BLaER1 treated with 17β-estradiol and CSF1 and Interleukin-3, amounts not matched to agents 10 nM and 100 nM (cell line): ENCODE measurements around the gene LPCAT2.

Experiments
- H3K27ac ChIP-seq, 11 experiments: shearing (Covaris generic); formaldehyde crosslinking; 2 replicates each; pipeline ENCODE4 v1.8.1; 2022
- H3K27me3 ChIP-seq, 11 experiments: shearing (Covaris generic); formaldehyde crosslinking; 2 replicates each; pipeline ENCODE4 v1.8.1; 2022
- H3K36me3 ChIP-seq, 11 experiments: shearing (Covaris generic); formaldehyde crosslinking; 2 replicates each; pipeline ENCODE4 v1.8.1; 2022
- H3K4me1 ChIP-seq, 10 experiments: shearing (Covaris generic); formaldehyde crosslinking; 2 replicates each; pipeline ENCODE4 v1.8.1; 2022
- H3K4me2 ChIP-seq, 11 experiments: shearing (Covaris generic); formaldehyde crosslinking; 2 replicates each; pipeline ENCODE4 v1.8.1; 2022
- H3K4me3 ChIP-seq, 10 experiments: shearing (Covaris generic); formaldehyde crosslinking; 2 replicates each; pipeline ENCODE4 v1.8.1; 2022
- H3K9ac ChIP-seq, 11 experiments: shearing (Covaris generic); formaldehyde crosslinking; 2 replicates each; pipeline ENCODE4 v1.8.1; 2022
- H3K9me3 ChIP-seq, 11 experiments: shearing (Covaris generic); formaldehyde crosslinking; replicated peaks in 1 of 11; 2 replicates each; pipeline ENCODE4 v1.8.1; 2022
- H4K20me1 ChIP-seq, 11 experiments: shearing (Covaris generic); formaldehyde crosslinking; 2 replicates each; pipeline ENCODE4 v1.8.1; 2022
- Cebpa-rat ChIP-seq, 11 experiments: shearing (Covaris generic); IDR thresholded peaks; 2 replicates each; pipeline ENCODE4 v1.8.1; 2022

The LPCAT2 gene

GRCh38 chr16:55479430-55480140, 29.3 kb upstream of the LPCAT2 start:
- Histone ChIP-seq H3K9ac (peak overlapping the region; percentile 57 to 74 (median 62); a peak in 20 of 22 replicates), H3K4me1 (peaks cover 0 to 6% (median 0%) of the 10 kb centered on the region in 10 experiments; a peak in 2 of 20 replicates), H3K4me2 (peak overlapping the region; percentile 74 to 90 (median 80)), H3K9me3 (0 out of 22 replicates have a peak, but pooled peaks cover 0 to 3% (median 0%) of the 10 kb centered on the region in 11 experiments), H4K20me1 (no peaks in the 10 kb centered on the region), H3K36me3 (0 out of 22 replicates have a peak, but pooled peaks cover 0 to 10% (median 0%) of the 10 kb centered on the region in 11 experiments), H3K27me3 (peaks cover 0 to 20% (median 12%) of the 10 kb centered on the region in 11 experiments; a peak in 15 of 22 replicates), H3K4me3 (peak overlapping the region; percentile 45 to 70 (median 59)), H3K27ac (peak overlapping the region in 9 of 11 experiments; percentile 30 to 61 (median 47); a peak in 13 of 22 replicates)
- no peak for TF ChIP-seq Cebpa-rat (IDR thresholded peaks at IDR 0.05)

GRCh38 chr16:55480228-55480655, 28.6 kb upstream of the LPCAT2 start:
- Histone ChIP-seq H3K4me3 (peak overlapping the region in 3 of 10 experiments; percentile 59 to 70 (median 63); a peak in 5 of 20 replicates), H3K9me3 (peaks cover 0 to 6% (median 0%) of the 10 kb centered on the region in 11 experiments; a peak in 2 of 22 replicates), H3K36me3 (peaks cover 0 to 15% (median 0%) of the 10 kb centered on the region in 11 experiments; a peak in 2 of 22 replicates), H3K27ac (no peak overlapping the region), H3K9ac (no peak overlapping the region), H3K27me3 (peaks cover 0 to 20% (median 12%) of the 10 kb centered on the region in 11 experiments; a peak in 15 of 22 replicates), H3K4me1 (peaks cover 0 to 6% (median 0%) of the 10 kb centered on the region in 10 experiments; a peak in 2 of 20 replicates), H3K4me2 (peak overlapping the region in 8 of 11 experiments; percentile 74 to 85 (median 80); a peak in 12 of 22 replicates), H4K20me1 (no peaks in the 10 kb centered on the region)
- no peak for TF ChIP-seq Cebpa-rat (IDR thresholded peaks at IDR 0.05)

GRCh38 chr16:55481023-55481422, 27.8 kb upstream of the LPCAT2 start:
- Histone ChIP-seq H3K9me3 (peaks cover 0 to 11% (median 0%) of the 10 kb centered on the region in 11 experiments; a peak in 2 of 22 replicates), H4K20me1 (no peaks in the 10 kb centered on the region), H3K9ac (no peak overlapping the region), H3K27ac (no peak overlapping the region), H3K4me2 (peak overlapping the region in 1 of 11 experiments; percentile 77; a peak in 1 of 22 replicates), H3K4me3 (no peak overlapping the region; a peak in 1 of 20 replicates), H3K4me1 (peaks cover 0 to 6% (median 0%) of the 10 kb centered on the region in 10 experiments; a peak in 2 of 20 replicates), H3K36me3 (peaks cover 0 to 18% (median 0%) of the 10 kb centered on the region in 11 experiments; a peak in 4 of 22 replicates), H3K27me3 (peaks cover 0 to 20% (median 12%) of the 10 kb centered on the region in 11 experiments; a peak in 15 of 22 replicates)
- no peak for TF ChIP-seq Cebpa-rat (IDR thresholded peaks at IDR 0.05)

- Histone ChIP-seq H3K9me3 (peaks cover 0 to 11% (median 0%) of the 10 kb centered on the region in 11 experiments; a peak in 2 of 22 replicates), H3K27ac (no peak overlapping the region), H3K4me2 (no peak overlapping the region), H3K36me3 (peaks cover 0 to 18% (median 0%) of the 10 kb centered on the region in 11 experiments; a peak in 4 of 22 replicates), H4K20me1 (no peaks in the 10 kb centered on the region), H3K4me1 (peaks cover 0 to 6% (median 0%) of the 10 kb centered on the region in 10 experiments; a peak in 2 of 20 replicates), H3K27me3 (peaks cover 0 to 20% (median 12%) of the 10 kb centered on the region in 11 experiments; a peak in 15 of 22 replicates), H3K4me3 (no peak overlapping the region), H3K9ac (no peak overlapping the region)
- no peak for TF ChIP-seq Cebpa-rat (IDR thresholded peaks at IDR 0.05)
These were observed 26.8 kb upstream of the LPCAT2 start for GRCh38 chr16:55482056-55482455.

GRCh38 chr16:55487048-55487803, 21.6 kb upstream of the LPCAT2 start:
- no peak overlapping the region for H3K27ac ChIP-seq
- no peak overlapping the region for H3K4me2 ChIP-seq

GRCh38 chr16:55488306-55488705, 20.6 kb upstream of the LPCAT2 start:
- Histone ChIP-seq H3K27me3 (no peaks in the 10 kb centered on the region), H3K4me1 (no peaks in the 10 kb centered on the region), H3K4me3 (no peak overlapping the region), H3K9ac (no peak overlapping the region), H3K9me3 (peaks cover 0 to 11% (median 0%) of the 10 kb centered on the region in 11 experiments; a peak in 2 of 22 replicates), H4K20me1 (no peaks in the 10 kb centered on the region), H3K4me2 (no peak overlapping the region), H3K36me3 (peaks cover 0 to 18% (median 0%) of the 10 kb centered on the region in 11 experiments; a peak in 4 of 22 replicates), H3K27ac (no peak overlapping the region)
- TF ChIP-seq Cebpa-rat (IDR thresholded peaks at IDR 0.05) = no peak

More at GRCh38 chr16:55487048-55487803, 21.6 kb upstream of the LPCAT2 start:
- H4K20me1 ChIP-seq = no peaks in the 10 kb centered on the region
- H3K36me3 ChIP-seq = peaks cover 0 to 18% (median 0%) of the 10 kb centered on the region in 11 experiments; a peak in 4 of 22 replicates
- peaks cover 0 to 11% (median 0%) of the 10 kb centered on the region in 11 experiments; a peak in 2 of 22 replicates for H3K9me3 ChIP-seq
- H3K27me3 ChIP-seq = no peaks in the 10 kb centered on the region
- no peaks in the 10 kb centered on the region for H3K4me1 ChIP-seq
- no peak overlapping the region for H3K9ac ChIP-seq
- TF ChIP-seq Cebpa-rat (IDR thresholded peaks at IDR 0.05) = no peak
- H3K4me3 ChIP-seq = no peak overlapping the region

GRCh38 chr16:55489119-55489955, 19.5 kb upstream of the LPCAT2 start:
- Histone ChIP-seq H3K36me3 (peaks cover 0 to 10% (median 0%) of the 10 kb centered on the region in 11 experiments; a peak in 4 of 22 replicates), H3K27me3 (no peaks in the 10 kb centered on the region), H3K27ac (no peak overlapping the region), H4K20me1 (no peaks in the 10 kb centered on the region), H3K4me3 (no peak overlapping the region), H3K4me1 (no peaks in the 10 kb centered on the region), H3K4me2 (no peak overlapping the region), H3K9ac (no peak overlapping the region), H3K9me3 (peaks cover 0 to 8% (median 0%) of the 10 kb centered on the region in 11 experiments; a peak in 2 of 22 replicates)
- TF ChIP-seq Cebpa-rat (IDR thresholded peaks at IDR 0.05) = no peak

GRCh38 chr16:55489956-55490265, 19.0 kb upstream of the LPCAT2 start:
- no peak overlapping the region for H3K27ac ChIP-seq

More at GRCh38 chr16:55489956-55490265, 19.0 kb upstream of the LPCAT2 start:
- H3K4me1 ChIP-seq = peaks cover 0 to 1% (median 0%) of the 10 kb centered on the region in 10 experiments; a peak in 1 of 20 replicates
- TF ChIP-seq Cebpa-rat (IDR thresholded peaks at IDR 0.05) = no peak
- H3K27me3 ChIP-seq = no peaks in the 10 kb centered on the region
- no peak overlapping the region for H3K4me3 ChIP-seq
- peaks cover 0 to 6% (median 0%) of the 10 kb centered on the region in 11 experiments; a peak in 4 of 22 replicates for H3K36me3 ChIP-seq
- peaks cover 0 to 8% (median 0%) of the 10 kb centered on the region in 11 experiments; a peak in 2 of 22 replicates for H3K9me3 ChIP-seq
- no peaks in the 10 kb centered on the region for H4K20me1 ChIP-seq
- H3K9ac ChIP-seq = no peak overlapping the region
- H3K4me2 ChIP-seq = no peak overlapping the region
